Stimulated activated CD4-positive, alpha-beta T cell treated with anti-CD3 and anti-CD28 coated beads, TNF-alpha, amount 100 ng/mL, for 48 hours (primary cell): ENCODE data around the gene LTO1.

Experiments used
- DNase-seq, 3 donors: peaks; one replicate each; pipeline ENCODE4 v3.0.0-alpha.2; 2020; ENCODE audit warnings: low read depth in 3 of 3

The LTO1 gene

DNA sequence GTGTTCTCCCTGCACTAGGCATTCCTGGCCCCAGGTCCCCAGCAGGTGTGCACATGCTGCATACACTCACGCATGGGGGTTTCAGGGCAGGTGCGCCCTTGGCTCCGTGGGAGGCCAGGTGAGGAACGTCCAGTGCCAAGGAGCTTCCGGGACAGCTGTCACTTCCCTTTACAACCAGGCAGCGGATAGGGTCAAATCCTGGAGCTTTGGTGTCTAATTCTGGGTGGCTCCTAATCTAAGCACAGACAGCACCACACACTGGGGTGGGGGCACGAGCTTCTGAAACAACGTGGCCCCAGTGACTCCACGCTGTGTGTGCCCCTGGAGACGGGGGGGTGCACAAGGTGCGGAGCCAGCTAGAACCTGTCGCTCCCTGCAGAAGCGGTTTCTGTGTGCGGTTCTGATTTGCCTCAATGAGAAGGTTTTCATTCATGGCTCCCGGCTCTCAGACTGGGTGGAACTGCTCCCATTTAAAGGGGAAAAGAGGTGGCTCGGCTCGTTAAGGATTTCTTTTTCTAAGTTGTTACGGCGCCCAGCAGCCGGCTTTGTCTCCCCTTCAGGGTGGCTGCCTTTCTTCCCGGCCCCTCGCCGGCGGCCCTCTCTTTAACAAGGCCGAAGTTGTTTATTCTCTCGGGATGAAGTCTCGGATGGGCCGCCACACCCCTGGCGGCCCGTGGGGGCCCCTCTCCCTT, 29.2 kb downstream of the LTO1 start:
- DNase-seq, result no peak

DNA sequence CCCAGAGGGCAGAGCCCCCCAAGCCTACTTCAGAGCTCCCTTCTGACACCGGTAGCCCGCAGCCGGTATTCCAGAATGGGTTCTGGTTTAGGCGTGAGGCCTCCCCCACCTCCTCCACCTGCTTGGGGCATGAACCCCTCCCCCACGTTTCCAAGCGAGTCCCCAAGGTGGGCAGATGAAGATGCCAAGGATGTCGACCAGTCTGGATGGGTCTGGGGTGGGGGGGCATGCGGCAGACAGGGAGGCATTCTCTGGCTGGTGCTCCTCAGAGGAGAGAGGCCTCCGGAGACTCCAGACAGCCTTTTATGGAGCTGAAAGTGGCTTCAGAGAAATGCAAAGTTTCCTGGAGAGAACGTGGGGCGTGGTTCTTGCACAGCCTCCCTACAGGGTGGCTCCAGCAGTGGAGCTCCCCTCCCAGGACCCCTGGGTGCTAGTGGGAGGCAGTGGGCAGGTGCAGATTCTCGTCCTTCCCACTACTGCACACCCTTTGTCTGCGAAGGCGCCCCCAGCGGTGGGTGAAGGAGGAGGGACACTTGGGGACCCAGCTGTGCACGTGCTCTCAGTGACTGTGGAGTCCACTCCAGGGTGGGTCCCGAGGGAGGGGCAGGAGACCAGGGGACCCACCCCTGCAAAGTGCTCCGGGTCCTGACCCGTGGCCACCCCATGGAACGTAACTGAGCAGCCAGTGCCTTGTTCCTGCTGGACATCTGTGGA, 30.0 kb downstream of the LTO1 start:
- DNase-seq, result no peak

DNA sequence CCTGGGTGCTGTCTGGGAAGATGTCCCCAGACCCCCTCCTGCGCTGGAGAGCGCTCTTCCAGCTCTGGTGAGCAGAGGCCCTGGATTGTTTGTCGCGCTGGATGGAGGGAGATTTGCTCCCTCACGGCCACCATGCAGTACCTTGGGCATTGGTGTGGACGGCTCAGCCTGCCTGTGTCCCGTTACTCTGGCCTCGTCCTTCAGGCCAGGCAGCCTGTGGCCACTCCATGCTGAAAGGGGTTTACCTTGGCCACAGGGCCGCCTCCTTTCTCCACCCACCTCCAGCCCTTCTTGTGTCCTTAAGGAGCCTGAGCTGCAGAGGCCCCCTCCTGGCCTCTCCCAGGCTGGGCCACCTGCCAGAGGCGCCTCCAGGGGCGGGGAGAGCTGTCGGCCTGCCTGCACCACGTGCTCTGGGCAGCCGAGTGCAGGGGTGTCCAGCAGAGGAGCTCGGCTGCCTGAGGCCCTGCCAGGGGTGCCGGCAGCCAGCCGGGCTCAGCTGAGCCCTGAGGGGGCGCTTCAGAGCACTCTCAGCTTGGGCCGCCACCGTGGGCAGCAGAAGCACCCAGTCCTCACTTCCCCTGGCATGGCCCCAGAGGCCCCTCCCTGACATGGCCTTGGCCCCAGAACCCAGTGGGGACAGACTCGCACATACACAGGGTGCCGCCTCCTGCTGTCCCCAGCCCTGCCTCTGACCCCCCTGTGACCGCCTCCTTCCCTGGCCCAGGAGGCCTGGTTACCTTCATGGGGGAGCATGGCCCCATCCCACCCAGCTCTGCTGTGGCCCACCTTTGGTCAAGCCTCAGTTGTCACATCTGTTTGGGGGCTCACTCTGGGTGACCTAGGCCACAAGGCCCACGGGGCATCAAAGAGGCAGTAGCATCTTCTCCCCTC, 30.8 kb downstream of the LTO1 start:
- no peak for DNase-seq

DNA sequence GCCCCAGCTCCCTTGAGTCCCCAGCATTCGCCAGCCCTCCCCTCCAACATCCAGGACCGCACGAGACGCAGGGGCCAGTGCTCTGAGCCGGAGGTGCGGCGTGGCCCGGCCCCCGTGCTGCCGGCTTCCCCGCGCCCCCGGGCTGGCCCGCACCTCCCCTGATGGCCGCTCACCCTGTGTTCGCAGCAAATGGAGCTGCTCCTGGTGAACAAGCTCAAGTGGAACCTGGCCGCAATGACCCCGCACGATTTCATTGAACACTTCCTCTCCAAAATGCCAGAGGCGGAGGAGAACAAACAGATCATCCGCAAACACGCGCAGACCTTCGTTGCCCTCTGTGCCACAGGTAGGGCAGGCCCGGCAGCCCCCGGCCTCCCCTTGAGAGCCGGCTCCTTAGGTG, 31.5 kb downstream of the LTO1 start:
- DNase-seq, result no peak

DNA sequence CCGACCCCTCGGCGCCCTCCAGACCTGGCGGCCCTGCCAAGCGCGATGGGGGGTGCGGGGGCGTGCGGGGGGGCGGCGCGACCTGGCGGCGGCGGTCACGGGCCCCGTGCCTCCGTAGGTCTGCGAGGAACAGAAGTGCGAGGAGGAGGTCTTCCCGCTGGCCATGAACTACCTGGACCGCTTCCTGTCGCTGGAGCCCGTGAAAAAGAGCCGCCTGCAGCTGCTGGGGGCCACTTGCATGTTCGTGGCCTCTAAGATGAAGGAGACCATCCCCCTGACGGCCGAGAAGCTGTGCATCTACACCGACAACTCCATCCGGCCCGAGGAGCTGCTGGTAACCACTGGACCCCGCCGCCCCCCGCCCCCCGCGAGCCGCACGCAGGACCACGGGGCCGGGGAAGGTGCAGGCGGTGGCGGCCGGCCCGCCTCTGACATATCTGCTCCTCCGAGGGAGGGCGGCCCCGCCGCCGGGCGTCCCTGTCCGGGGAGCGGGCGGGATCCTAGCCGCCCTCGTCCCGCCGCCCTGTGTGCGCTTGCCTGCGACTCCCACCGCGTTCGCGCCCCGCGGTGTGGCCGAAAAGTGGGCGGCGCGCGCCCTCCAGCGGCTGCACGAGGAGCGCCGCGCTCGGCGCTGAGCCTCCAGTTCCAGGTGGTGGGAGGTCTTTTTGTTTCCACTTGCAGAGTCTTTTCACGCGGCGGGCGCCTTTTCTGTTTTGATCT, 32.1 kb downstream of the LTO1 start:
- peak; percentile 57 to 65 (median 58) for DNase-seq

DNA sequence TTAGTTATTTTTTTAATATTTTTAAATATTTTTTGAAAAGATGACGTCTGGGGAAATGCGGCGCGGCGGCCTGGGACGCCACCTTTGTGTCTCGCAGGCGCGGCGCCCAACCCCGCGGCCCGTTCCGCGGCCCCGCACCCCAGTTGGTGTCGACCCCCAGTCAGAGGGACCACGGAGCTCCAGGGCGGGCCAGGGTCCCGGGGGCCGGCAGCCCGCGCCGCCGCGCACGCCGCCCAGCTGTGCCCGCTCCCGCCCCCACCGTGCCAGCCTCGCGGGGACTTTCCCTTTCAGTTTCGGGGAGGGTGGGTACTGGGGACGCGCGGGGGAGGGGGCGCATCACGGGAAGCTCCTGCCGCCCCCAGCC, 32.6 kb downstream of the LTO1 start:
- DNase-seq, result no peak

DNA sequence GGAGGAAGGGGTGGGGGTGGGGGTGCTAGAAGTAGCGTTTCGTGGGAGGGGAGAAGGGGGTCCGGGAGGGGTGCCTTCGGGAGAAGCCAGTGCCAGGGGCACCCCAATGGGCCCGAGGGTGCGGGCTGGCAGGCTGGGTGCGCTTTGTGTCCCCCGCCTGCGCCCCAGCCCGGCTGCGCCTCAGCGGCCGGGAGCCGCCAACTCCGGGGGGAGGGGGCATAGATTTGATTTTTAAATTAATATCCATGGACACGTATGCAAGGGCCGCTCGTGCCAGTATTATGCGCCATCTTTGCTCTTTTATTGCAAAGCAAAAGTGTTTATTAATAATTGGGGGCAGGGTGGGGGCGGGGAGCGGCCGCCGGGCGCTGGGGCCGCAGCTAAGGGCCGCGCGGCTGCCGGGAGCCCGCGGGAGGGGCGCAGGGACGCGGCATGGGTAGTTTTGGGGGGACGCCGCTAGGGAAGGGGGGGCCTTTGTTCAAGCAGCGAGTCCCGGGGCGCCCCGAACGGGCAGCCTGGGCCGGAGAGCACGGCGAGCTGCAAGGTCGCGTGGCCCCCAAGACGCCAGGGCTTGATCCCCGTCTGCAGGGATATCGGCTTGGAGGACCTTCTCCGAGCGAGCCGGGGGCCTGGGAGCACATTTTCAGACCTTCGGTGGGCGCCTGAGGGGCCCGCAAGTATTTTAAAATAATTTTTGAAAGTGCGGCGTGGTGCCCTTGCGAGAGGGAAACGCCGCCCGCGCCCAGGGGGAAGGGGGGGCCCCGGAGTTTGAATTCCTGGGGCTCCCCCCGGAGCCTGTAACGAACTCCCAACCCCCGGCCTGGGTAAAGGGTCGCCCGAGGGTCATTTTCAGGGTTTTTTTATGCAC, 33.2 kb downstream of the LTO1 start:
- no peak for DNase-seq

DNA sequence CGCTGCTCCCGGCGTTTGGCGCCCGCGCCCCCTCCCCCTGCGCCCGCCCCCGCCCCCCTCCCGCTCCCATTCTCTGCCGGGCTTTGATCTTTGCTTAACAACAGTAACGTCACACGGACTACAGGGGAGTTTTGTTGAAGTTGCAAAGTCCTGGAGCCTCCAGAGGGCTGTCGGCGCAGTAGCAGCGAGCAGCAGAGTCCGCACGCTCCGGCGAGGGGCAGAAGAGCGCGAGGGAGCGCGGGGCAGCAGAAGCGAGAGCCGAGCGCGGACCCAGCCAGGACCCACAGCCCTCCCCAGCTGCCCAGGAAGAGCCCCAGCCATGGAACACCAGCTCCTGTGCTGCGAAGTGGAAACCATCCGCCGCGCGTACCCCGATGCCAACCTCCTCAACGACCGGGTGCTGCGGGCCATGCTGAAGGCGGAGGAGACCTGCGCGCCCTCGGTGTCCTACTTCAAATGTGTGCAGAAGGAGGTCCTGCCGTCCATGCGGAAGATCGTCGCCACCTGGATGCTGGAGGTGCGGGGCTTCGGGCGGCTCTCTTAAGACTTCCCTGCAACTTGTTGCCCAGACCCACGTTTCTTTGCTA, 34.1 kb downstream of the LTO1 start, which contains the start of gene CCND1:
TSS of gene CCND1 (plus strand) at position 162 of the 587 bp plus-strand sequence. CDS start at position 320, 158 bp downstream.
- DNase-seq, result no peak

DNA sequence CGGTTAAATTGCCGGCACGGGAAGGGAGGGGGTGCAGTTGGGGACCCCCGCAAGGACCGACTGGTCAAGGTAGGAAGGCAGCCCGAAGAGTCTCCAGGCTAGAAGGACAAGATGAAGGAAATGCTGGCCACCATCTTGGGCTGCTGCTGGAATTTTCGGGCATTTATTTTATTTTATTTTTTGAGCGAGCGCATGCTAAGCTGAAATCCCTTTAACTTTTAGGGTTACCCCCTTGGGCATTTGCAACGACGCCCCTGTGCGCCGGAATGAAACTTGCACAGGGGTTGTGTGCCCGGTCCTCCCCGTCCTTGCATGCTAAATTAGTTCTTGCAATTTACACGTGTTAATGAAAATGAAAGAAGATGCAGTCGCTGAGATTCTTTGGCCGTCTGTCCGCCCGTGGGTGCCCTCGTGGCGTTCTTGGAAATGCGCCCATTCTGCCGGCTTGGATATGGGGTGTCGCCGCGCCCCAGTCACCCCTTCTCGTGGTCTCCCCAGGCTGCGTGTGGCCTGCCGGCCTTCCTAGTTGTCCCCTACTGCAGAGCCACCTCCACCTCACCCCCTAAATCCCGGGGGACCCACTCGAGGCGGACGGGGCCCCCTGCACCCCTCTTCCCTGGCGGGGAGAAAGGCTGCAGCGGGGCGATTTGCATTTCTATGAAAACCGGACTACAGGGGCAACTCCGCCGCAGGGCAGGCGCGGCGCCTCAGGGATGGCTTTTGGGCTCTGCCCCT, 34.7 kb downstream of the LTO1 start:
- no peak for DNase-seq

DNA sequence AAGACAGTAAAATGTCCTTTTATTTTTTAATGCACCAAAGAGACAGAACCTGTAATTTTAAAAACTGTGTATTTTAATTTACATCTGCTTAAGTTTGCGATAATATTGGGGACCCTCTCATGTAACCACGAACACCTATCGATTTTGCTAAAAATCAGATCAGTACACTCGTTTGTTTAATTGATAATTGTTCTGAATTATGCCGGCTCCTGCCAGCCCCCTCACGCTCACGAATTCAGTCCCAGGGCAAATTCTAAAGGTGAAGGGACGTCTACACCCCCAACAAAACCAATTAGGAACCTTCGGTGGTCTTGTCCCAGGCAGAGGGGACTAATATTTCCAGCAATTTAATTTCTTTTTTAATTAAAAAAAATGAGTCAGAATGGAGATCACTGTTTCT, 35.3 kb downstream of the LTO1 start:
- no peak for DNase-seq

DNA sequence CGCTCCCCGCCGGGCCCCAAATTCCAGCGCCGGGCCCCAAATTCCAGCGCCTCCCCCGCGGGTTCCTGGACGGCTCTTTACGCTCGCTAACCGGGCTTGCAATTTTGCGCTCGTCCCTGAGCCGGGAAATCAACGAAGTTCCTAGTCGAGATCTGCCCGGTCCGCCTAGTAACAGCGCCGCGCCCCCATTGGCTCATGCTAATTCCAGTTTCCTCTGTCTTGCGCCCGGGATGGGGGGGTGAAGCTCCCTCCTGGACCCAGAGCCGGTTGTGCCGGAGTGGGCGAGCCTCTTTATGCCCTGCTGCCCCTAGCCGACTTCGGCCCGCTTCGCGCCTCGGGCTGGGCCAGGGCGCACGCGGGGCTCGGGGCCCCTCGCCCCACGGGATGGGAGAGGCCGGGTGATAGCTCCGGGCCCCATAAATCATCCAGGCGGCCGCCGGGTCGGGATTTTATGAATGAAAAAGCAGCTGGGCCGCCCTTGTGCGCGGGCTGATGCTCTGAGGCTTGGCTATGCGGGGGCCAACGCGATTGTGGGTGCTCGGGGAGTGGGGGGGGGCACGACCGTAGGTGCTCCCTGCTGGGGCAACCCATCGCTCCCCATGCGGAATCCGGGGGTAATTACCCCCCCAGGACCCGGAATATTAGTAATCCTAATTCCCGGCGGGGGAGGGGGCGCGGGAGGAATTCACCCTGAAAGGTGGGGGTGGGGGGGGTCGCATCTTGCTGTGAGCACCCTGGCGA, 36.0 kb downstream of the LTO1 start:
- DNase-seq, result no peak

DNA sequence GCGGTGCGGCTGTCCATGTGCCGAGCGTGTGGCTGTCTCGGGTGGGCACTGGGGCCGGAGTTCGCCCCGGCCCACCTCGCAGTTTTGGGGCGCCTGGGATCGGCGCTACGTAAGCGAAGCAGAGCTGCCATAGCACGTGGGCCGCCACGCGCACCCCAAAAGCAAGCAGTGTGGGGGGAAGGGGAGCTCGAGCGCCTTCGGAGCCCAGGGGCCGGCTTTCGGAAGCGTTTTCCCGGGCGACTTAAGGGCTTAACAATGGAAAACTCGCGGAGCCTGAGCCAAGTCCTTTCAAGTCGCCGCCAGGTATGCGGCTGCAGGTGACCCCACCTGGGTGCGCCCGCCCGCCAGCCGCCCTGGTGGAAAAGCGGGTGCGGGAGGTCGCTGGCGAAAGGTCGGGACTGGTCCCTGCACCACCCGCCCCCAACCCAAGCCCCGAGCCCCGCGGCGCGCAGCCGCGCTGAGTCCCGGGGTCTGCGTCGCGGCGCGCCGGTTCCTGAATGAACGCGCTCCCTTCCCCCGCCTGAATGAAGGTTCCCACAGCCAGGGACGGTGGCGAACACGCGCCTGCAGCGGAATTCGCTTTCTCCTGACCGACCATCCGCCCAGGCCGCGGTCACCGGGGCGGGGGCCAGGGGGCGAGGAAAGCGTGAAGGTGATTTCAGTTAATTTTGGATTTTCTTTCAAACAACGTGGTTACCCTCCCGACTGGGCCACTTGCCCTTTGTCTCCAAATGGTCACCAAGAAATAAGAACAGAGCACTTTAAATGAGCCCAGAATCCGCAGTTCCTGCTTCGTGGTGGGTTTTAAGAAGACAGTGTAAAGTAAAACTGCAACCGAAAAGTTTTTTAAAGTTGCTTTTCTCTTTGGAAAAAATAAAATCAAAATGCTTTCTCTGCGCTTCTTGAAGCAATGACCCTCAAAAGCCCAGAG, 36.9 kb downstream of the LTO1 start:
- no peak for DNase-seq

DNA sequence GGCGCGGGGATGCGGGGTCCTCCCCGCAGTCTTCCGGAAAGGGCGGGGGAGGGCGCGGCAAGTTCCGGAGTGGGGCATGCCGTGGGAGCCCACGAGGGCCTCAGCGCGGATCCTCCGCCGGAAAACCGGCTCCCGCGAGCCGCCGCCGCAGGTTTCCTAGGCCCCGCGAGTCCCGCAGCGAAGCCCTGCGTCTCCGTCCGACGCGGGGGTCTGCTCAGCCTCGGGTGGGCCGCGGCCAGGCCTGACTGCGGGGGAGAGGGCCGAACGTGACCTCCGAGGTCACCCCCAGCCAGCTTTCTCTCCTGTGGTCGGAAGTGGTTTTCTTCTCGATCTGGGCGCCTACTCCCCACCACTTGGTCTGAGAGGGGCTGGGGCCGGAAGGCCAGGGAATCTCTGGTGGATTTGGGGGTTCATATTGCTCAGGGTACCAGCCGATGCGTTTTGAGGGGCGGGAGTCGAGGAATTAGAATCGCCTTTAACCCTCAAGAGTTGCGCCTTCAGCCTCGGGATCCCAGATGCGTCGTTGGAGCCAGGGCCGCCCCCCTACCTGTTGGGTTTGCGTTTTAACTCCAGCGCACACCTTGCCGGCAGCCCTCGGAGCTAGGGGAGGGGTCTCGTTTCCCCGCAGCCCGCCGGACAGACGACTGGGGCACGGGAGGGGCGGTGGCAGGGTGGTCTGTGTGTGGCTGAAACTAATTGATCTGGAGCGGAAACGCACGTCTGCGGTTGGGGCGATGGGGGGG, 37.8 kb downstream of the LTO1 start:
- no peak for DNase-seq

DNA sequence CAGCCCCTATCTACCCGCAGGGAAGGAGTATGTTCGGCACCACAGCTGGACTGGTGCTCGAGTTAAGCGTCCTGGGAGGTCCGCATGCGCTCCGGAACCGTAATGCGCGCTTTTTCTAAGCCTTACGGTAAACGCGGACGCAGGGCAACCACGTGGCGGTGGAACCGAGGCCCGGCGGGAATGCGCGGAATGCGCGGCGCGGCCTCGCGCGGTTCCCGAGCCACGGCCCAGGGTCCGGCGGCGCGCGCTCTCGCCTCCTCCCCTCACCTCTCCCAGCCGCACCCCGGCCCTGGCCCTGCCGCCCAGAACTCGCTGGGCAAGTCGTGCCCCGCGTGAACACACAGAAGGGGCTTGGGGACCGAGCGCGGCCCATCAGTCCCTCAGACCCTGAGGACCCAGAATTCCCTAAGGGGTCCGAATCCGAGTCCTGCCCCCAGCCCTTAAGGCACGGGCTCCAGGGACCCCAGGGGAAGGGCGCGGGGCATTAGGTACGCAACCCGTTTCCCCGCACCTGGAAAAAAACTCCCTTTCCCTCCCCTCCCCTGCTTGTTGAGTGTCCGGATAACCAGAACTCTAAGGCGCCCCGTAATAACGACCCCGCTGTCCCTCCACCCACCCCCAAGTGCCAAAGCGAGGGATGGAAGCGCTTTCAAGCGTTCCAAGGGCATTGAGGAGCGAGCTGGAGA, 38.5 kb downstream of the LTO1 start:
- DNase-seq, result no peak

DNA sequence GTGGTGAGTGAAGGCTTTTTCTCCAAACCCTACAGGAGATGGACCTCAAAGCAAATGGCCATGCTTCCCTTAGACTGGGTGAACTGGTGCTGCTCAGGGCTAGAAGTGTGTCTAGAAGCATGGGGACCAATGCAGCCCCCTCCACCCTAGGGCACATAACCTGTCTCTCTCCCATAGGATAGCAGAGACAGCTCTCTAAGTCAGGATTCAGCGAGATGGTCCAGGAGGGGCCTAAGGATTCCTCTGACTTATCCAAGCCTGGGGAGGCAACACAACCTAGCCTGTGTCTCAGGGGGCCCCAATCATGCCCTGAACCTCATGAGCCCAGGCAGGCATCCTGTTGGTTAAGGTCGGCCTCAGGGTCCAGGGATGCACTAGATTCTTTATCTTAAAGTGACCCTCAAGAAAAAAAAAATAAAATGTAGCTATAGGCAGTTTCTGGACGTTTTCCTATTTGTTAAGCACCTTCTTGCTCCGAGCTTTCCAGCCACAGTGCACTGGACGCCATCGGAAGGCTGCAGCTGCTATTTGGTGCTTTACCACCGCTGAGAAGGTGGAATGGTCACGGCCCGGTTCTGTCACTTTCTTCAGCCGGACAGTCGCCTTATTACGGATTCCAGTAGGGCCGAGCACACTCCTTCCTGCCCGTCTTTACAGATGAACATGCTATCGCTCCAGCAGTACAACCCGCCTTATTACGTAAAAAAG, 39.2 kb downstream of the LTO1 start:
- no peak for DNase-seq

DNA sequence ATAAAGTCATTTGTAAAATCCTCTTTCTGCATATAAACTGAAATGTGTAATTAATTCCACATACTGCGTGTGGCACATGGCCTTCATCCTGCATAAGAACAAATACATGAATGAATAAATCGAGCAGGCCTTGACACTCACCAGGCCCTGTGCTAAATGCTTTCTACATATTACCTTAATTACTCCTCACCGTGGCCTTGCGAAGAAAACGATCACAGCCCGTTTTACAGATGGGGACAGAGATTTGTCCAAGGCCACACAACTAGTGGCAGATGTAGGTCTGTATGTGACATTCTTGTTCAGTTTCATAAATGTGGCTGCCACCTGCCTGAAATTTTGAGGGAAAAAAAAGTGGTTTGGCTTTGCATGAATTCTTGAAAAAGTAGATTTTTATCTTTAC, 40.0 kb downstream of the LTO1 start:
- DNase-seq, result no peak
